GM18519 (cell line): ENCODE measurements around the gene HOXA6.
A peak's percentile ranks its signal among the peaks of the same experiment; 100 is the strongest.

ENCODE experiments used
- ATAC-seq: cut with Tn5 transposase; IDR thresholded peaks from one replicate; pipeline ENCODE4 v1.9.1; 2021; ENCODE audit warnings: mild to moderate bottlenecking, moderate library complexity; ENCODE audit not compliant: unreplicated experiment, low FRiP score

Gene HOXA6

GRCh38 chr7:27101957-27102580 lies 45.5 kb downstream of the HOXA6 start:
- no peak for ATAC-seq

GRCh38 chr7:27101171-27101956 lies 46.2 kb downstream of the HOXA6 start:
- no peak for ATAC-seq

- ATAC-seq = no peak
These were observed 46.8 kb downstream of the HOXA6 start for GRCh38 chr7:27100694-27101170.

- no peak for ATAC-seq
These were observed 47.9 kb downstream of the HOXA6 start for GRCh38 chr7:27099453-27100370.

- no peak for ATAC-seq
These were observed 48.8 kb downstream of the HOXA6 start for GRCh38 chr7:27098578-27099451.

- no peak for ATAC-seq
These were observed 49.6 kb downstream of the HOXA6 start for GRCh38 chr7:27097686-27098577.

- no peak for ATAC-seq
These were observed 50.6 kb downstream of the HOXA6 start for GRCh38 chr7:27096768-27097514.

GRCh38 chr7:27095897-27096767 lies 51.4 kb downstream of the HOXA6 start, which contains the start of gene HOXA1:
HOXA1 (minus strand) TSS chr7:27096000; CDS start chr7:27095912, 88 bp downstream.
- peak; percentile 87 for ATAC-seq
